HepG2 (cell line): ENCODE results near the gene COASY. TPM values are rescaled to one million over a fixed set of nuclear protein-coding genes. Genes with fewer than 3 reads are reported as not detected.

Source experiments
- DMAP1 ChIP-seq: IDR thresholded peaks from 2 replicates; pipeline ENCODE4 v1.6.1; 2016
- HDAC6 ChIP-seq: fragments of 200-600 bp; sonication (generic); IDR thresholded peaks from 2 replicates; pipeline ENCODE4 v1.7.0; 2017; ENCODE audit warnings: mild to moderate bottlenecking, antibody characterized with exemption, low read length, low read depth
- KLF11 ChIP-seq: IDR thresholded peaks from 2 replicates; pipeline ENCODE4 v1.6.1; 2016; ENCODE audit warnings: missing compliant biosample characterization
- MTERF4 ChIP-seq: sonication (generic); formaldehyde crosslinking; IDR thresholded peaks from 2 replicates; pipeline ENCODE4 v1.8.0; 2023; ENCODE audit warnings: mild to moderate bottlenecking, missing genetic modification reagents
- NFKB2 ChIP-seq: sonication (generic); formaldehyde crosslinking; IDR thresholded peaks from 2 replicates; pipeline ENCODE4 v1.4.0; 2020; ENCODE audit warnings: missing genetic modification reagents, borderline replicate concordance
- NR2F6 ChIP-seq, 2 experiments: IDR thresholded peaks; 2 replicates each; pipeline ENCODE4 v1.6.1; 2016; ENCODE audit warnings: antibody characterized with exemption in 1 of 2, mild to moderate bottlenecking in 1 of 2
- POLR2G ChIP-seq: fragments of 200-400 bp; formaldehyde crosslinking; IDR thresholded peaks from 2 replicates; pipeline ENCODE4 v1.6.1; 2018; ENCODE audit warnings: mild to moderate bottlenecking, low read depth, low read length, moderate library complexity
- ZNF160 ChIP-seq: sonication (generic); formaldehyde crosslinking; IDR thresholded peaks from 2 replicates; pipeline ENCODE4 v1.8.0; 2022; ENCODE audit warnings: mild to moderate bottlenecking, inconsistent platforms, missing genetic modification reagents
- ZNF274 ChIP-seq: sonication (generic); formaldehyde crosslinking; IDR thresholded peaks from 2 replicates; pipeline ENCODE4 v1.5.1; 2020; ENCODE audit warnings: mild to moderate bottlenecking, missing genetic modification reagents
- ZNF558 ChIP-seq: sonication (generic); formaldehyde crosslinking; IDR thresholded peaks from 2 replicates; pipeline ENCODE4 v1.9.0; 2022; ENCODE audit warnings: mild to moderate bottlenecking, missing genetic modification reagents, borderline replicate concordance
- ZNF564 ChIP-seq: sonication (generic); formaldehyde crosslinking; IDR thresholded peaks from 2 replicates; pipeline ENCODE4 v1.8.1; 2023; ENCODE audit warnings: mild to moderate bottlenecking, missing genetic modification reagents
- ZNF737 ChIP-seq: sonication (generic); formaldehyde crosslinking; IDR thresholded peaks from 2 replicates; pipeline ENCODE4 v1.5.0; 2020; ENCODE audit warnings: missing genetic modification reagents, mild to moderate bottlenecking, borderline replicate concordance
- ZNF841 ChIP-seq: sonication (generic); formaldehyde crosslinking; IDR thresholded peaks from 2 replicates; pipeline ENCODE4 v1.8.1; 2023; ENCODE audit warnings: missing genetic modification reagents, borderline replicate concordance
- ZSCAN12 ChIP-seq: sonication (generic); formaldehyde crosslinking; IDR thresholded peaks from 2 replicates; pipeline ENCODE4 v1.9.0; 2021; ENCODE audit warnings: mild to moderate bottlenecking, missing genetic modification reagents
- ZZZ3 ChIP-seq: sonication (generic); formaldehyde crosslinking; IDR thresholded peaks from 2 replicates; pipeline ENCODE4 v1.4.0; 2020; ENCODE audit warnings: missing genetic modification reagents, mild to moderate bottlenecking, borderline replicate concordance
- polyA plus RNA-seq, 8 experiments: library from polyadenylated mRNA; depleted of rRNA in 3 of 8; stranded (reverse) in 7 of 8; unstranded in 1 of 8; fragments of >200 nt; fragmentation: Illumina TruSeq in 4 of 8; extraction: Trizol in 4 of 8; gene quantifications; 2 replicates each; pipeline versions ENCODE4 v1.2.1 to v1.2.3, GENCODE V29; 2011 to 2016; ENCODE audit warnings: low read depth in 4 of 8, missing spikeins in 1 of 8, mixed read lengths in 1 of 8; ENCODE audit not compliant: insufficient read depth in 1 of 8
- total RNA-seq, 5 experiments: library from RNA; depleted of rRNA; stranded (reverse); fragments of >200 nt; fragmentation: Illumina TruSeq; extraction: Trizol; gene quantifications; 2 replicates each; pipeline ENCODE4 v1.2.3, GENCODE V29; 2016; ENCODE audit warnings: low read depth in 1 of 5
- TF ChIP-seq, protein P1 (sequence below), 2 experiments: fragments of 450-650 bp in 1 of 2; sonication (generic) in 1 of 2; formaldehyde crosslinking; IDR thresholded peaks; 2 replicates each; pipeline versions ENCODE4 v1.5.0 to v1.8.0; 2020 to 2022; ENCODE audit warnings: mild to moderate bottlenecking in 1 of 2, missing genetic modification reagents in 1 of 2
- TF ChIP-seq, protein P2 (sequence below): sonication (generic); formaldehyde crosslinking; IDR thresholded peaks from 2 replicates; pipeline ENCODE4 v1.9.0; 2022; ENCODE audit warnings: low read depth, missing genetic modification reagents
- TF ChIP-seq, protein P3 (sequence below): sonication (generic); formaldehyde crosslinking; IDR thresholded peaks from 2 replicates; pipeline ENCODE4 v1.4.0; 2020; ENCODE audit warnings: mild to moderate bottlenecking, missing genetic modification reagents
- TF ChIP-seq, protein P4 (sequence below): IDR thresholded peaks from 2 replicates; pipeline ENCODE4 v1.4.0; 2020; ENCODE audit warnings: mild to moderate bottlenecking, missing genetic modification reagents
- TF ChIP-seq, protein P5 (sequence below): IDR thresholded peaks from 2 replicates; pipeline ENCODE4 v1.6.1; 2016; ENCODE audit warnings: low read depth

COASY gene
- total and polyA plus RNA-seq, 2 of the 13 experiments (the other 11 are each of a cell fraction or from before 2014, with no cell fraction given): 90.7 to 125 TPM

- TF ChIP-seq, protein P1, sequence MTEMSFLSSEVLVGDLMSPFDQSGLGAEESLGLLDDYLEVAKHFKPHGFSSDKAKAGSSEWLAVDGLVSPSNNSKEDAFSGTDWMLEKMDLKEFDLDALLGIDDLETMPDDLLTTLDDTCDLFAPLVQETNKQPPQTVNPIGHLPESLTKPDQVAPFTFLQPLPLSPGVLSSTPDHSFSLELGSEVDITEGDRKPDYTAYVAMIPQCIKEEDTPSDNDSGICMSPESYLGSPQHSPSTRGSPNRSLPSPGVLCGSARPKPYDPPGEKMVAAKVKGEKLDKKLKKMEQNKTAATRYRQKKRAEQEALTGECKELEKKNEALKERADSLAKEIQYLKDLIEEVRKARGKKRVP (CRISPR knock-in tag; IDR thresholded peaks at IDR 0.05): no peak; a peak in 1 of 4 replicates
- TF ChIP-seq ZNF274 (peak; percentile 97), NR2F6 (IDR thresholded peaks at IDR 0.05) (no peak), NR2F6 (CRISPR knock-in tag; IDR thresholded peaks at IDR 0.05) (no peak; the same call in 1 of the 2 replicates), ZNF564 (CRISPR knock-in tag) (peak; percentile 79; the same call in 1 of the 2 replicates), KLF11 (CRISPR knock-in tag) (no peak; the same call in 1 of the 2 replicates), HDAC6 (no peak), POLR2G (peak; percentile 97), ZNF841 (no peak), ZSCAN12 (CRISPR knock-in tag) (peak; percentile 98), ZNF737 (no peak), NFKB2 (CRISPR knock-in tag) (peak; percentile 93), DMAP1 (peak; percentile 83), MTERF4 (no peak), ZNF160 (CRISPR knock-in tag) (no peak; the same call in none of the 2 replicates), ZZZ3 (no peak), ZNF558 (CRISPR knock-in tag) (0 out of 2 replicates have a peak, but pooled peaks have one; percentile 63)
- TF ChIP-seq, protein P2, sequence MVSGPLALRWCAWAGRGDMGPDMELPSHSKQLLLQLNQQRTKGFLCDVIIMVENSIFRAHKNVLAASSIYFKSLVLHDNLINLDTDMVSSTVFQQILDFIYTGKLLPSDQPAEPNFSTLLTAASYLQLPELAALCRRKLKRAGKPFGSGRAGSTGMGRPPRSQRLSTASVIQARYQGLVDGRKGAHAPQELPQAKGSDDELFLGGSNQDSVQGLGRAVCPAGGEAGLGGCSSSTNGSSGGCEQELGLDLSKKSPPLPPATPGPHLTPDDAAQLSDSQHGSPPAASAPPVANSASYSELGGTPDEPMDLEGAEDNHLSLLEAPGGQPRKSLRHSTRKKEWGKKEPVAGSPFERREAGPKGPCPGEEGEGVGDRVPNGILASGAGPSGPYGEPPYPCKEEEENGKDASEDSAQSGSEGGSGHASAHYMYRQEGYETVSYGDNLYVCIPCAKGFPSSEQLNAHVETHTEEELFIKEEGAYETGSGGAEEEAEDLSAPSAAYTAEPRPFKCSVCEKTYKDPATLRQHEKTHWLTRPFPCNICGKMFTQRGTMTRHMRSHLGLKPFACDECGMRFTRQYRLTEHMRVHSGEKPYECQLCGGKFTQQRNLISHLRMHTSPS (CRISPR knock-in tag): no peak
- TF ChIP-seq, protein P3, sequence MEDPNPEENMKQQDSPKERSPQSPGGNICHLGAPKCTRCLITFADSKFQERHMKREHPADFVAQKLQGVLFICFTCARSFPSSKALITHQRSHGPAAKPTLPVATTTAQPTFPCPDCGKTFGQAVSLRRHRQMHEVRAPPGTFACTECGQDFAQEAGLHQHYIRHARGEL: 0 out of 2 replicates have a peak, but pooled peaks have one; percentile 45
- TF ChIP-seq, protein P4, sequence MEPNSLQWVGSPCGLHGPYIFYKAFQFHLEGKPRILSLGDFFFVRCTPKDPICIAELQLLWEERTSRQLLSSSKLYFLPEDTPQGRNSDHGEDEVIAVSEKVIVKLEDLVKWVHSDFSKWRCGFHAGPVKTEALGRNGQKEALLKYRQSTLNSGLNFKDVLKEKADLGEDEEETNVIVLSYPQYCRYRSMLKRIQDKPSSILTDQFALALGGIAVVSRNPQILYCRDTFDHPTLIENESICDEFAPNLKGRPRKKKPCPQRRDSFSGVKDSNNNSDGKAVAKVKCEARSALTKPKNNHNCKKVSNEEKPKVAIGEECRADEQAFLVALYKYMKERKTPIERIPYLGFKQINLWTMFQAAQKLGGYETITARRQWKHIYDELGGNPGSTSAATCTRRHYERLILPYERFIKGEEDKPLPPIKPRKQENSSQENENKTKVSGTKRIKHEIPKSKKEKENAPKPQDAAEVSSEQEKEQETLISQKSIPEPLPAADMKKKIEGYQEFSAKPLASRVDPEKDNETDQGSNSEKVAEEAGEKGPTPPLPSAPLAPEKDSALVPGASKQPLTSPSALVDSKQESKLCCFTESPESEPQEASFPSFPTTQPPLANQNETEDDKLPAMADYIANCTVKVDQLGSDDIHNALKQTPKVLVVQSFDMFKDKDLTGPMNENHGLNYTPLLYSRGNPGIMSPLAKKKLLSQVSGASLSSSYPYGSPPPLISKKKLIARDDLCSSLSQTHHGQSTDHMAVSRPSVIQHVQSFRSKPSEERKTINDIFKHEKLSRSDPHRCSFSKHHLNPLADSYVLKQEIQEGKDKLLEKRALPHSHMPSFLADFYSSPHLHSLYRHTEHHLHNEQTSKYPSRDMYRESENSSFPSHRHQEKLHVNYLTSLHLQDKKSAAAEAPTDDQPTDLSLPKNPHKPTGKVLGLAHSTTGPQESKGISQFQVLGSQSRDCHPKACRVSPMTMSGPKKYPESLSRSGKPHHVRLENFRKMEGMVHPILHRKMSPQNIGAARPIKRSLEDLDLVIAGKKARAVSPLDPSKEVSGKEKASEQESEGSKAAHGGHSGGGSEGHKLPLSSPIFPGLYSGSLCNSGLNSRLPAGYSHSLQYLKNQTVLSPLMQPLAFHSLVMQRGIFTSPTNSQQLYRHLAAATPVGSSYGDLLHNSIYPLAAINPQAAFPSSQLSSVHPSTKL (CRISPR knock-in tag): peak; percentile 37; the same call in 1 of the 2 replicates
- TF ChIP-seq, protein P5, sequence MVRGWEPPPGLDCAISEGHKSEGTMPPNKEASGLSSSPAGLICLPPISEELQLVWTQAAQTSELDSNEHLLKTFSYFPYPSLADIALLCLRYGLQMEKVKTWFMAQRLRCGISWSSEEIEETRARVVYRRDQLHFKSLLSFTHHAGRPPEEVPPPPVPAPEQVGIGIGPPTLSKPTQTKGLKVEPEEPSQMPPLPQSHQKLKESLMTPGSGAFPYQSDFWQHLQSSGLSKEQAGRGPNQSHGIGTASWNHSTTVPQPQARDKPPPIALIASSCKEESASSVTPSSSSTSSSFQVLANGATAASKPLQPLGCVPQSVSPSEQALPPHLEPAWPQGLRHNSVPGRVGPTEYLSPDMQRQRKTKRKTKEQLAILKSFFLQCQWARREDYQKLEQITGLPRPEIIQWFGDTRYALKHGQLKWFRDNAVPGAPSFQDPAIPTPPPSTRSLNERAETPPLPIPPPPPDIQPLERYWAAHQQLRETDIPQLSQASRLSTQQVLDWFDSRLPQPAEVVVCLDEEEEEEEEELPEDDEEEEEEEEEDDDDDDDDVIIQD: no peak
Measured at GRCh38 chr17:42609182-42609813, 47.4 kb downstream of the COASY start, which contains the start of the genes RETREG3 and TUBG1 (continued).
